Measurements from ENCODE around the gene UBA6.

The UBA6 gene

GRCh38 chr4:67634741-67635140 lies 66.2 kb downstream of the UBA6 start:
- H3K4me3 ChIP-seq (ENCODE audit: low read depth, low read length): no peak overlapping the region
- TF ChIP-seq CTCF (IDR thresholded peaks at IDR 0.05; ENCODE audit: low read depth, low read length): no peak

GRCh38 chr4:67632492-67632891 lies 68.5 kb downstream of the UBA6 start:
- no peak overlapping the region for H3K4me3 ChIP-seq (ENCODE audit: low read depth, low read length)

GRCh38 chr4:67624939-67625338 lies 76.0 kb downstream of the UBA6 start:
- no peak for TF ChIP-seq CTCF (IDR thresholded peaks at IDR 0.05; ENCODE audit: low read depth, low read length)
- H3K4me3 ChIP-seq (ENCODE audit: low read depth, low read length): no peak overlapping the region

More at GRCh38 chr4:67632492-67632891, 68.5 kb downstream of the UBA6 start:
- TF ChIP-seq CTCF (IDR thresholded peaks at IDR 0.05; ENCODE audit: low read depth, low read length): no peak

DNA sequence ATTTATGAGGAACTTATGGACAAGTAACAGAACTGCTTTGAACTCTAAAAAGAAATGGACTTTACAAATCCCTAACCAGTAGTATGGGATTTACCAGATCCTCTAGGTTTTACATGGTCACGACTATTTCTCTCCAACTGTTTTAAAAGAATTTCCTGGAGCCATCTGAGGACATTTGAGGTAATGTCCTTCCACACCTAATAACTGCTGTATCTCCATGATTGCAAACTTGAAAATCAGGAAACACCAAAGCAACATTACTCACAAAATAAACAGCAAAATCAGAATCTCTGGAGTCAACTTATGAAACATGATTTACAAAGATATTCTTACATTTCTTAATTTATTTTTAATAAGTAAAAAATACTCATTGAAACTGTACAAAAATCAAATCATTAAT lies 84.5 kb downstream of the UBA6 start:
- TF ChIP-seq CTCF (IDR thresholded peaks at IDR 0.05; ENCODE audit: low read depth, low read length): no peak
- no peak overlapping the region for H3K4me3 ChIP-seq (ENCODE audit: low read depth, low read length)

- no peak for TF ChIP-seq CTCF (IDR thresholded peaks at IDR 0.05; ENCODE audit: low read depth, low read length)
- no peak overlapping the region for H3K4me3 ChIP-seq (ENCODE audit: low read depth, low read length)
Observed at GRCh38 chr4:67615119-67615518, 85.8 kb downstream of the UBA6 start.

- TF ChIP-seq CTCF (IDR thresholded peaks at IDR 0.05; ENCODE audit: low read depth, low read length): no peak
- no peak overlapping the region for H3K4me3 ChIP-seq (ENCODE audit: low read depth, low read length)
Observed at GRCh38 chr4:67614186-67614585, 86.8 kb downstream of the UBA6 start.

- no peak overlapping the region for H3K4me3 ChIP-seq (ENCODE audit: low read depth, low read length)
Observed at GRCh38 chr4:67608027-67608426, 92.9 kb downstream of the UBA6 start.

More at GRCh38 chr4:67608027-67608426, 92.9 kb downstream of the UBA6 start:
- TF ChIP-seq CTCF (IDR thresholded peaks at IDR 0.05; ENCODE audit: low read depth, low read length): no peak
